COLO668 (cell line): ENCODE results near the gene DBNDD1.
"Not testable (repeated sequence)": the region's sequence is repeated elsewhere in the genome, so short reads cannot be mapped to it uniquely, and the experiment has no call there.

Experiments
- DNase-seq: peaks from one replicate; lab custom pipeline; 2025; ENCODE audit not compliant: unreplicated experiment; lab: John Stamatoyannopoulos, UW

Gene DBNDD1

GRCh38 chr16:90018652-90019542 is at the start of gene DBNDD1:
DBNDD1 (minus strand) TSS chr16:90019456; CDS start chr16:90019341, 115 bp downstream.
- DNase-seq, result peak; percentile 59

GRCh38 chr16:90061437-90061836 is 42.2 kb upstream of the DBNDD1 start:
- DNase-seq, result no peak

- DNase-seq, result no peak
Observed at GRCh38 chr16:90057738-90058173, 38.5 kb upstream of the DBNDD1 start.

- not testable (repeated sequence) for DNase-seq
Observed at GRCh38 chr16:90056521-90056920, 37.3 kb upstream of the DBNDD1 start.

- no peak for DNase-seq
Observed at GRCh38 chr16:90055371-90055770, 36.1 kb upstream of the DBNDD1 start.

- no peak for DNase-seq
Observed at GRCh38 chr16:90054554-90054953, 35.3 kb upstream of the DBNDD1 start.

- no peak for DNase-seq
Observed at GRCh38 chr16:90053902-90054500, 34.7 kb upstream of the DBNDD1 start.

- DNase-seq, result no peak
Observed at GRCh38 chr16:90050969-90051368, 31.7 kb upstream of the DBNDD1 start.

GRCh38 chr16:90048737-90049330 is 29.6 kb upstream of the DBNDD1 start:
- no peak for DNase-seq

- no peak for DNase-seq
Observed at GRCh38 chr16:90048347-90048722, 29.1 kb upstream of the DBNDD1 start.

- DNase-seq, result no peak
Observed at GRCh38 chr16:90047714-90048346, 28.6 kb upstream of the DBNDD1 start.

- DNase-seq, result no peak
Observed at GRCh38 chr16:90046971-90047713, 27.9 kb upstream of the DBNDD1 start.

GRCh38 chr16:90046122-90046970 is 27.1 kb upstream of the DBNDD1 start:
- DNase-seq, result peak; percentile 37

- peak; percentile 77 for DNase-seq
Observed at GRCh38 chr16:90044111-90044551, 24.9 kb upstream of the DBNDD1 start.

GRCh38 chr16:90043526-90043925 is 24.3 kb upstream of the DBNDD1 start:
- no peak for DNase-seq

GRCh38 chr16:90042946-90043514 is 23.8 kb upstream of the DBNDD1 start:
- no peak for DNase-seq

- DNase-seq, result no peak
Observed at GRCh38 chr16:90041896-90042473, 22.7 kb upstream of the DBNDD1 start.

- no peak for DNase-seq
Observed at GRCh38 chr16:90040152-90041023, 21.1 kb upstream of the DBNDD1 start.
